BE2C (cell line): ENCODE data around the gene FBN1.

Source experiments
- DNase-seq: peaks from one replicate; pipeline ENCODE4 v3.0.0-alpha.2; 2020
- H3K27me3 ChIP-seq: fragments of 250-450 bp; sonication (Bioruptor Pico); 2 replicates; pipeline ENCODE4 v1.5.1; 2020; ENCODE audit warnings: mild to moderate bottlenecking
- H3K36me3 ChIP-seq: fragments of 250-450 bp; sonication (Bioruptor Pico); 2 replicates; pipeline ENCODE4 v1.5.1; 2020; ENCODE audit warnings: mild to moderate bottlenecking
- H3K4me1 ChIP-seq: fragments of 250-450 bp; sonication (Bioruptor Pico); 2 replicates; pipeline ENCODE4 v1.5.1; 2020
- H3K4me3 ChIP-seq: 2 replicates; pipeline ENCODE4 v1.5.1; 2011; ENCODE audit warnings: low read depth, low read length
- H3K9me3 ChIP-seq: fragments of 250-450 bp; sonication (Bioruptor Pico); 2 replicates; pipeline ENCODE4 v1.5.1; 2020
- TF ChIP-seq, protein P1 (sequence below): IDR thresholded peaks from 2 replicates; pipeline ENCODE4 v1.5.1; 2012; ENCODE audit warnings: mild to moderate bottlenecking, low read depth, low read length

Gene FBN1

DNA sequence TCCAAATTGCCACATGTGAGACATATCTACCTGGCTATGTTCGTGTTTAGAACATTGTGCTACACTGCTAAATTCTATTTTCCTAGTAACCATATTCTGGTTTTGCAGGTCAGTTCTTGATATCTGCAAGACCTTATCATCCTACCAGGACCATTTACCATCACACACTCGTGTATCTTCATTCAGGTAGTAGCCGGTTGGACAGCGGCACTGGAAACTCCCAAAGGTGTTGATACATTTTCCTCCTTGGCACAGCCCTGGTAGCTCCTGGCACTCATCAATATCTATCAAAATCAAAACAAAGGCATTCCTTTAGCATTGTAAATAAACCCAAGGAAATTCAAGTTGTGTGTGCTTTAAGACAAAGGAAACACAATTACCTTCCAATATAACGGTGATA, 180.1 kb downstream of the FBN1 start:
- Histone ChIP-seq H3K9me3 (peaks cover 2% of the 10 kb centered on the region; the same call in 1 of the 2 replicates), H3K4me3 (no peak overlapping the region), H3K27me3 (no peaks in the 10 kb centered on the region), H3K36me3 (no peaks in the 10 kb centered on the region), H3K4me1 (no peaks in the 10 kb centered on the region)
- DNase-seq: no peak
- TF ChIP-seq, protein P1, sequence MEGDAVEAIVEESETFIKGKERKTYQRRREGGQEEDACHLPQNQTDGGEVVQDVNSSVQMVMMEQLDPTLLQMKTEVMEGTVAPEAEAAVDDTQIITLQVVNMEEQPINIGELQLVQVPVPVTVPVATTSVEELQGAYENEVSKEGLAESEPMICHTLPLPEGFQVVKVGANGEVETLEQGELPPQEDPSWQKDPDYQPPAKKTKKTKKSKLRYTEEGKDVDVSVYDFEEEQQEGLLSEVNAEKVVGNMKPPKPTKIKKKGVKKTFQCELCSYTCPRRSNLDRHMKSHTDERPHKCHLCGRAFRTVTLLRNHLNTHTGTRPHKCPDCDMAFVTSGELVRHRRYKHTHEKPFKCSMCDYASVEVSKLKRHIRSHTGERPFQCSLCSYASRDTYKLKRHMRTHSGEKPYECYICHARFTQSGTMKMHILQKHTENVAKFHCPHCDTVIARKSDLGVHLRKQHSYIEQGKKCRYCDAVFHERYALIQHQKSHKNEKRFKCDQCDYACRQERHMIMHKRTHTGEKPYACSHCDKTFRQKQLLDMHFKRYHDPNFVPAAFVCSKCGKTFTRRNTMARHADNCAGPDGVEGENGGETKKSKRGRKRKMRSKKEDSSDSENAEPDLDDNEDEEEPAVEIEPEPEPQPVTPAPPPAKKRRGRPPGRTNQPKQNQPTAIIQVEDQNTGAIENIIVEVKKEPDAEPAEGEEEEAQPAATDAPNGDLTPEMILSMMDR: no peak

DNA sequence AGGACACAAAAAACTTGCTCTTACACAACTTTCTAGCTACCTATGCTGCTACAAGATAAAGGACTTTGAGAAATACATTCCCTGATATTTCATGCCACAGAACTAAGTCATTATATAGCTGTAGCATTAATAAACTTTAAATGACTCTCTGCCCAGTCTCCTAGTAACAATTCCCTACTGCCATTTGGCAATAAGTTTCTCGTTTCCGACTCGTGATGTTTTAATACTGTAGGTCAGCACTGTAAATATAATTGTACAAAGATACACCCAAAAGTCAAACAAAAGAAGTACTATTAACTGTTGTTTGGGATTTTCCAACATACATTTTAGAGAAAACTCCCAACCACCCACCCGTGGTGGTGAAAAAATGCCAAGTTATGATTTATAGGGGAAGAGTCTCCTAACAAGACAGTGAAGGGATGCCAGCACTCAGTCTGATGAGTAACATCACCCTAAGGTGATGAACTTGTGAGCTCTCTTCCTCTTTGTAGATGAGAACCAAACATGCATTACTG, 182.1 kb downstream of the FBN1 start:
- H3K36me3 ChIP-seq: no peaks in the 10 kb centered on the region
- H3K4me3 ChIP-seq: no peak overlapping the region
- peaks cover 2% of the 10 kb centered on the region; the same call in 1 of the 2 replicates for H3K9me3 ChIP-seq
- no peaks in the 10 kb centered on the region for H3K4me1 ChIP-seq
- no peaks in the 10 kb centered on the region for H3K27me3 ChIP-seq
- DNase-seq: no peak
- TF ChIP-seq, protein P1: no peak

DNA sequence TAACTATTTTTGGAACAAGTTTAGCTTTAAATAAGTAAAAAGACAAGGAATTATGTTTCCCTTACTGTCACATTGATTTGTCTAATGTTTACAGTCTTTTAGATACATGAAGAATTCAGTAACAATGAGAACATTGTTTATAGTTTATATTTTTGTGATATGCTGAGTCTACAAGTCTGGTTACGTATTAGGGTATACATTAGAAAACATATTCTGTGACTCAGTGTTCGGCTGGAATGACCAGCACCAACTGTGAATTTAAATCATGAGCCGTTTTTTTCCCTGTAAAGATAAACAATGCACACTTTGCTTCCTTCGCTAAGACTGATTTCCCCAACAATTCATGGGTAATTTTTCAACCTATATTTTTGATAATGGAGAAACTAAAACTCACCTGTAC, 182.8 kb downstream of the FBN1 start:
- DNase-seq: no peak
- no peaks in the 10 kb centered on the region for H3K27me3 ChIP-seq
- TF ChIP-seq, protein P1: no peak
- no peaks in the 10 kb centered on the region for H3K4me1 ChIP-seq
- H3K36me3 ChIP-seq: no peaks in the 10 kb centered on the region
- no peak overlapping the region for H3K4me3 ChIP-seq
- H3K9me3 ChIP-seq: peaks cover 2% of the 10 kb centered on the region; the same call in 1 of the 2 replicates

DNA sequence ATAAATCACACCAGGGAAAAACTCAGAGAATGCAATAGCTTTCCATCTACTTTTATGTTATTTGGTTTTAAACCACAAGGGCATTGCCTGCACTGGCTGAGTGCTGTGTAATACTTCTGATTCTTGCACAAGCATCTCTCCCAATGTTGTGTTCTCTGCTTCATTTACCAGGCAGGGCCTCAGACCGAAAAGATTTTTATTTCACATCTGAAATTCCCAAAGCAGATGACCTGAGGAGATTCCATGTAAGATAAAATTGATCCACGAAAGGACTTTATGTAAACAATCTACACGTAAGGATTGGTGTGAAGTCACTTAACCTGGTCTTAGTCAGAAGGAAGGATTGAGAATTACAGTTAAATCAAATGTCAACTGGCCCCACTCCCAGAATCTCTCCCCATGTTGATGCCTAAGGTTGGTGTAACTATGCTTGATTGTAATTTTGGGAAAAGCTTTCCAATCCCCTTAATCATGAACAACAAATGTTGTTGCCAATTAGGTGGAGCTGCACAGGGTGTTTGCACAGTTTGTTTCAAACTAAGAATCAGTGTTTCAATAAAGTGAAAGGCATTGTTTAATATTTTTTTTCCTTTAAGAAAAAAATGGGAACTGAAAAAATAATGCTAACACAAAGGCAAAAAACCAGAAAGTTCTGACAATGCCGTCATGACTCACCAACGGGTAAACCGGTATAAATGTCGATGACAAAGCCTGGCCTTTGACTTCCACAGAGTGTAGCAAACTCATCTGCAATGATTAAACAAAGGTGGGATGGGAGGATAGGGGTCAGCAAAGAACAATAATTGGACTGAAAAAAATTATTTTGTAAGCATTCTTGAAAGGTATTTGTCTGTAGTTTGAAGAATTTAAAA, 185.7 kb downstream of the FBN1 start:
- no peaks in the 10 kb centered on the region for H3K36me3 ChIP-seq
- no peaks in the 10 kb centered on the region for H3K4me1 ChIP-seq
- no peaks in the 10 kb centered on the region for H3K27me3 ChIP-seq
- no peak overlapping the region for H3K4me3 ChIP-seq
- DNase-seq: no peak
- TF ChIP-seq, protein P1: no peak
- peaks cover under 1% of the 10 kb centered on the region; the same call in 1 of the 2 replicates for H3K9me3 ChIP-seq

DNA sequence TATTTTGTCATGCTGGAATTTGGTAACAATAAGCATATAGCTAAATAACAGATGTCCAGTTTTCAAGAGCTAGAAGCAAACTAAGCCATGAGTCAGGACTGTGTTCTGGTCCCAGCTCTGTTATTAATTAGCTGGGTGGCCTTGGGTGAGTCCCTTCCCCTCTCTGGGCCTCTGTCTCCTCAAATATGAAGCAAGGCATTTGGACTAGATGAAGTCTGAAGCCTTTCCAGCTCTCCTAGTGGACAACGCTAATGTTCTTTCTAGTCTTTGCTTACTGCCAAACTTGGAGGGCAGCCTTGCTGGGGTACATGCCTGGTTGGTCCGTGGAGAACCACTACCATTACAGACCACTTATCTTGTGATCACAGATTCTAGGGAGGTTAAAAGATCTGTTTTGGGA, 186.6 kb downstream of the FBN1 start:
- DNase-seq: no peak
- no peaks in the 10 kb centered on the region for H3K27me3 ChIP-seq

More for the DNA sequence above, 186.6 kb downstream of the FBN1 start:
- Histone ChIP-seq H3K4me1 (no peaks in the 10 kb centered on the region), H3K9me3 (no peaks in the 10 kb centered on the region), H3K36me3 (no peaks in the 10 kb centered on the region), H3K4me3 (no peak overlapping the region)
- TF ChIP-seq, protein P1: no peak
